GM13976 (cell line): ENCODE measurements around the gene PRKCA.

ENCODE experiments used
- DNase-seq: peaks from one replicate; pipeline ENCODE4 v3.0.0; 2012; ENCODE audit warnings: low spot score
- in situ Hi-C: fragments of 300-500 bp; cut with MboI; formaldehyde crosslinking; loops from one replicate; pipeline ENCODE4 v1.12.0; 2022; ENCODE audit warnings: low sequenced_read_pairs, mixed read lengths, inconsistent platforms; ENCODE audit not compliant: unreplicated experiment
- TF ChIP-seq, protein P1 (sequence below): IDR thresholded peaks from 2 replicates; pipeline ENCODE4 v1.5.1; 2012; ENCODE audit warnings: borderline replicate concordance, mild to moderate bottlenecking; ENCODE audit not compliant: insufficient read depth; ENCODE audit errors: extremely low read depth, missing control alignments, control extremely low read depth

The PRKCA gene

DNA sequence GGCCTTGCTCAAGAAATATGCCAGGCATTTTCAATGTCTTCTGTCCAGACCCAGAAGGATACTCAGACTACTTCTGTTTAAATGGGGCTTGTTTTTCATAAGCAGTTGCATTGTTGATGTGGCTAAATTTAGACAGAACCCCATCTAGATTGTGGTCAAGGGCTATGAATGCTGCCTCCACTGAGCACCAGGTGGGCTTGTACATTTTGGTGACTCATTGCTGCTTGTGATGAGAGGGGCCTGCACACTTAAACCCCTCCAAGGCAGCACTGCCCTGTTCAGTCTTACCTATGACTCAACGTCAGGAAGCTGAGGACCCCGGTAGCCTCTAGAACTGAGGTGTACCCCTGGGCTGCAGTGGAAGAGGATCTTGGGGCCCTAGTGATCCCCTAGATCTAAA lies 144.0 kb downstream of the PRKCA start:
- TF ChIP-seq, protein P1, sequence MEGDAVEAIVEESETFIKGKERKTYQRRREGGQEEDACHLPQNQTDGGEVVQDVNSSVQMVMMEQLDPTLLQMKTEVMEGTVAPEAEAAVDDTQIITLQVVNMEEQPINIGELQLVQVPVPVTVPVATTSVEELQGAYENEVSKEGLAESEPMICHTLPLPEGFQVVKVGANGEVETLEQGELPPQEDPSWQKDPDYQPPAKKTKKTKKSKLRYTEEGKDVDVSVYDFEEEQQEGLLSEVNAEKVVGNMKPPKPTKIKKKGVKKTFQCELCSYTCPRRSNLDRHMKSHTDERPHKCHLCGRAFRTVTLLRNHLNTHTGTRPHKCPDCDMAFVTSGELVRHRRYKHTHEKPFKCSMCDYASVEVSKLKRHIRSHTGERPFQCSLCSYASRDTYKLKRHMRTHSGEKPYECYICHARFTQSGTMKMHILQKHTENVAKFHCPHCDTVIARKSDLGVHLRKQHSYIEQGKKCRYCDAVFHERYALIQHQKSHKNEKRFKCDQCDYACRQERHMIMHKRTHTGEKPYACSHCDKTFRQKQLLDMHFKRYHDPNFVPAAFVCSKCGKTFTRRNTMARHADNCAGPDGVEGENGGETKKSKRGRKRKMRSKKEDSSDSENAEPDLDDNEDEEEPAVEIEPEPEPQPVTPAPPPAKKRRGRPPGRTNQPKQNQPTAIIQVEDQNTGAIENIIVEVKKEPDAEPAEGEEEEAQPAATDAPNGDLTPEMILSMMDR: no peak
- no peak for DNase-seq
- in situ Hi-C loops: no loop called here

DNA sequence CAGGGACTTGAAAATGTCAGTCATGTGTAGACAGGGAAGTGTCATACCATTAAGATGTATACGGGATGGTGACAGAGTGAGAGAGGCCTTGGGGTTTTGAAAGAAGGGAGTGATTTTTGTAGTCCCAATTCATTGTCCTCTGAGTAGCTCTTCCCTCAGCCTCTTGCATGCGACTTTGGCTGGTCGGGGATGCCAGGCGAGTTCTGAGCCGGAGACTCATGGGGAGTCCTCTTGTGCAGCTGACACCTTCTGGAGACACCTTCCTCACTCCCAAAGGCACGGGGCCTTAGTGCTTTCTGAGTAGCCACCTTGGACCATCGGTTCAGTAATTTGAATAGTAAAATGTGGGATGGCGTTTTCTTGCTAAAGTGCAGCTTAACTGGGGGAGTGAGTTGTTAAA lies 144.7 kb downstream of the PRKCA start:
- TF ChIP-seq, protein P1: no peak
- in situ Hi-C loops: no loop called here
- no peak for DNase-seq

DNA sequence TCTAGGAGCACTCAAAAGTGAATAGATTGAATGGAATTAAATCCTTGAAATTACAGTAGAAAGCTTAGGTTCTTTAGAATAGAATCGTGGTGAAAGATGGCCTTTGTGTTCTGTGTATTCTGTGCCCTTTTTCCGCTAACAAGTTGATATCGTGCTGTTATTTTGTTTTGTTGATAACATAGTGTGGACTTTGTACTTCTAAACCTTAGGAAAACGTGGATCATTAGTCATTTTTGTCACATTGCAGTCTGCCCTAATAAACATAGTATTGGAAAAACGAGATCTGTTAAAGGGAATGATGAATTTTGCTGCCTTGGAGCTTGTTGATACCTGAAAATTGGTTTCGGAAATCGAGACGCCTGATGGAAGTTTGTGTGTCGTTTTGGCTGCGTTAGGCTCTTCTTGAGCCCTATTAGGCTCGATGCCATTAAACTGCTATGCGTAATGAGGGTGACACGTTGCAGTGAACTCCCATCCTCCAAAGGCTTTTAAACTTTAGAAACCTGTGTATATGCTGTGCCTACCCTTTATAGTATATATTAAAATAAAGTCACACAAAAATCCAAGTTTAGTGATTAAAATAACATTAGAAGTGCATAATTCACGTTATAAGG lies 145.7 kb downstream of the PRKCA start:
- DNase-seq: no peak
- TF ChIP-seq, protein P1: no peak
- in situ Hi-C loops: no loop called here

DNA sequence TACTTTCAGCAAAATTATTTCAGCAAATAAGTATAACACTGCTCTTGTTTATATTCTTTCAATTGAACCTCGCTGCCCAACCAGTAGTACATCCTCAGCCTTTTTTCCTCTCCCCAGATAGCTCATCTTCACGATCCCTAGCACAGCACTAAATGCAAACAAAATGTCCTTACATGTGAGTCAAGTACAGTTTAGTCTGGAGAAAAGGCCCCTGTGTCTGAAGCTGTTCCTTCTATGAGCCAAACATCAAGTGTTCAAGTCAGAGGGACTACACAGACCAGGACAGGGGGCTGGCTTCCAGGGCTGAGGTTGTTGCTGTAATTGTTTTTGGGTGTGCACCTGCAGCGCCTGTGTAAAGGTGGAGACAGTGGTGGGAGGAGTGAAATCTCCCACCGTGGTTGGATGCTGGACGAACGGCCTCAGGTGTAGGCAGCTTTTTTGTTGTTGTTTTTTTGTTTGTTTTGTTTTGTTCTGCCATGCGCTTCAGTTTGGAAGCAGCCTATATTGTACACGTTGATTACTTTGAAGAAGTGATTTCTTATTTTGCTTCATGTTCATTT lies 147.1 kb downstream of the PRKCA start:
- TF ChIP-seq, protein P1: no peak
- no peak for DNase-seq
- in situ Hi-C loops: no loop called here

DNA sequence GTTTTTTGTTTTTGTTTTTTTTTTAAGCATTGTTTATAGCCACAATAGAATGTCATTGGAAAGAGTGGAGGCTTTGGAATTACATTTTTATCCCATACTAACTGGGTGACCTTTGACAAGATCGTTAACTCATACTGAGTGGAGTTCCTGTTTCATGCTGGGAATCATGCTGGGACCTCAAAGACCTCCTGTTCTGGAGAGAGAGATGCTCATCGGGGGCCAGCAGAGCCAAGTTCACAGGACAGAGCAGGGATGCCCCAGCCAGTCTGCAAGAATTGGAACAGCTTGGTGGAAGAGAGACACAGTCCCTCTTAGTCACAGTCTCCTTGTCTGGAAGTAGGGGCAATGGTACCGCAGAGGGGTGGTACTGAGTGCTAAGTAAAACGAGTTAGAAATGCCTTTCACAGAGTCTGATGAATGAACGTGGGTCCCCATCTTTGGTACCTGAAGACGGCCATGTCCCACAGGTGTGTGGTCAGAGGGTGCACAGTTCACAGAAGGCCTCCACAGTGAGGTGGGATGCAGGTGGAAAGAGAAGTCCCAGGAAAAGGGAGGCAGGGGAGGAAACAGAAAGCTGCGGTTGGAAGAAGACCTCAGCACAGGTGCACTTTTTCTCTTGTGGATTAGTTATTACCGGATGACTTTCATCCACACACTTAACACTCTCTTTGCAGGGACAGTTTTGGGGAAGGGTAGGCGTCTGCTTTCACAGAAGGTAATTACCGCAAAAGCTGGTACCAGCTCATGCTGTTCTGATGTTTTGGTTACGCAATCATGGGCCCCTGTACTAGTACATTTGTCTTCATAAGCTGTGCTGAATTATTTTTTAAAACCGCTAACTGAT lies 147.8 kb downstream of the PRKCA start:
- in situ Hi-C loops: no loop called here
- DNase-seq: no peak
- TF ChIP-seq, protein P1: no peak

DNA sequence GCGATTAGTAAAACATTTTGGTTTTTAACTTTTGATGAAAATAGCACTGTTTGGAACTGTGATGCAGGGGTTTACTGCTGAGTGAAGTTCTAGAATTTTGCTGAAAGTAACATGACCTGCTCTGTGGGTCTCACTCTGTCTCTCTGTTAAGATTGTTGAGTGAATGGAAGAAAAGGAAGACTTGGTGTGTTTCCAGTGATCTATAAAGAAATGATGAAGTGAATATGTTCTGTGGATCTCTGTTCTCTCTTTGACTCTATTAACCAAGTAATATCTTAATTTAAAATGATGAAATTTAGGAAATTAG lies 148.4 kb downstream of the PRKCA start:
- TF ChIP-seq, protein P1: no peak
- in situ Hi-C loops: no loop called here
- no peak for DNase-seq
